Measurements from ENCODE around the gene GPR32.

GPR32 gene

DNA sequence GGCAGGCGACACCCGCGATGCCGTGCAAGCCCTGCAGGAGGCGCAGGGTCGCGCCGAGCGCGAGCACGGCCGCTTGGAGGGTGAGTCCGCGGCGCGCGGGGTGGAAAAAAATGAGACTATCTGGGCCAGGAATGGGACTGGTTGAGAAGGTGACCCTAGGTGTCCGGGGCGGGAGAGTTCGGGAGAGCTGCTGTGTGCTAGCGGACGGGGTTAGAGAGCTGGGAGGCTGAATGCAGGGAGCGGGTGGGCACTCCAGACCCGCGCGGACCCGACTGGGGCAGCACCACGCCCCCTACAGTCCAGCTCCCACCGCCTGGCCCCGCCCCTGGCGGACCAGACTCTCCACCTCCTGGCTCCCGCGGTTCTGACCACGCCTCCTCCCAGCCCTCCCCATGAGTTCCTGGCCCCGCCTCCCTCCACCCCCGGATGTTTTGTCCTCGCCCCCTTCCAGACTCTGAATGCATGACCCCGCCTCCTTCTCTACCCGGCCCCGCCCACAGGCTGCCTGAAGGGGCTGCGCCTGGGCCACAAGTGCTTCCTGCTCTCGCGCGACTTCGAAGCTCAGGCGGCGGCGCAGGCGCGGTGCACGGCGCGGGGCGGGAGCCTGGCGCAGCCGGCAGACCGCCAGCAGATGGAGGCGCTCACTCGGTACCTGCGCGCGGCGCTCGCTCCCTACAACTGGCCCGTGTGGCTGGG lies 45.6 kb upstream of the GPR32 start:
- DNase-seq (ENCODE audit: low read depth): peak; percentile 99
- peak overlapping the region; percentile 74 for H3K4me3 ChIP-seq (ENCODE audit: control insufficient read depth, low read depth, low read length)
- TF ChIP-seq, protein P1, sequence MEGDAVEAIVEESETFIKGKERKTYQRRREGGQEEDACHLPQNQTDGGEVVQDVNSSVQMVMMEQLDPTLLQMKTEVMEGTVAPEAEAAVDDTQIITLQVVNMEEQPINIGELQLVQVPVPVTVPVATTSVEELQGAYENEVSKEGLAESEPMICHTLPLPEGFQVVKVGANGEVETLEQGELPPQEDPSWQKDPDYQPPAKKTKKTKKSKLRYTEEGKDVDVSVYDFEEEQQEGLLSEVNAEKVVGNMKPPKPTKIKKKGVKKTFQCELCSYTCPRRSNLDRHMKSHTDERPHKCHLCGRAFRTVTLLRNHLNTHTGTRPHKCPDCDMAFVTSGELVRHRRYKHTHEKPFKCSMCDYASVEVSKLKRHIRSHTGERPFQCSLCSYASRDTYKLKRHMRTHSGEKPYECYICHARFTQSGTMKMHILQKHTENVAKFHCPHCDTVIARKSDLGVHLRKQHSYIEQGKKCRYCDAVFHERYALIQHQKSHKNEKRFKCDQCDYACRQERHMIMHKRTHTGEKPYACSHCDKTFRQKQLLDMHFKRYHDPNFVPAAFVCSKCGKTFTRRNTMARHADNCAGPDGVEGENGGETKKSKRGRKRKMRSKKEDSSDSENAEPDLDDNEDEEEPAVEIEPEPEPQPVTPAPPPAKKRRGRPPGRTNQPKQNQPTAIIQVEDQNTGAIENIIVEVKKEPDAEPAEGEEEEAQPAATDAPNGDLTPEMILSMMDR (conservative IDR thresholded peaks at IDR 0.05; ENCODE audit: control insufficient read depth, insufficient read depth, low read depth, low read length): peak; percentile 48

DNA sequence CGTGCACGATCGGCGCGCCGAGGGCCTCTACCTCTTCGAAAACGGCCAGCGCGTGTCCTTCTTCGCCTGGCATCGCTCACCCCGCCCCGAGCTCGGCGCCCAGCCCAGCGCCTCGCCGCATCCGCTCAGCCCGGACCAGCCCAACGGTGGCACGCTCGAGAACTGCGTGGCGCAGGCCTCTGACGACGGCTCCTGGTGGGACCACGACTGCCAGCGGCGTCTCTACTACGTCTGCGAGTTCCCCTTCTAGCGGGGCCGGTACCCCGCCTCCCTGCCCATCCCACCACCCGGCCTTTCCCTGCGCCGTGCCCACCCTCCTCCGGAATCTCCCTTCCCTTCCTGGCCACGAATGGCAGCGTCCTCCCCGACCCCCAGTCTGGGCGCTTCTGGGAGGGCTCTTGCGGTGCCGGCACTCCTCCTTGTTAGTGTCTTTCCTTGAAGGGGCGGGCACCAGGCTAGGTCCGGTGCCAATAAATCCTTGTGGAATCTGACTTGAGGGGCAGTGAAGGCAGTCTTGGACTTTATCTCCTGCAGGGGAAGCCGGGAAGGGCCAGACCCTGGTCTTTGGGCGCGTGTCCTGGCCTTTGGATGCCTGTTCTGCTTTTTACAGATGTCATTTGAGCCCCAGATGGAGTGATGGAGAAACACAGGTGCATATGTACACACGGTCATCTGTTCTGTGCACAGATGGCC lies 44.9 kb upstream of the GPR32 start:
- TF ChIP-seq, protein P1 (conservative IDR thresholded peaks at IDR 0.05; ENCODE audit: control insufficient read depth, insufficient read depth, low read depth, low read length): no peak
- no peak for DNase-seq (ENCODE audit: low read depth)

DNA sequence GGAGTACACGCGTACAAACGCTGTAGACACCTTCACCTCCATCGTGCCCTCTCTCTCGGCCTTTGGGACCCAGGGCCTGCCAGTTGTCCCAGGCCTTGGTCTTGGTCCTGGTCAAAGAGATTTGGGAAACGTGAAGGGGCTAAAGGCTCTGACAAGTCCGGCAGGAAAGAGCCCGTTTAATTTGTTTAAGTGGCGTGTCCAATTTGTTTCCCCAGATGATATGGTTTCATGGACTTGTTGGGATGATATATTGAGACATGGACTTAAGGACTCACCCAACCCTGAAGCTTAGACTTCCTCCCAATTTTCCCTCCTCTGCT lies 44.4 kb upstream of the GPR32 start:
- TF ChIP-seq, protein P1 (conservative IDR thresholded peaks at IDR 0.05; ENCODE audit: control insufficient read depth, insufficient read depth, low read depth, low read length): no peak
- no peak for DNase-seq (ENCODE audit: low read depth)
- peak overlapping the region; percentile 60 for H3K4me3 ChIP-seq (ENCODE audit: control insufficient read depth, low read depth, low read length)

More for the DNA sequence above, 44.9 kb upstream of the GPR32 start:
- H3K4me3 ChIP-seq (ENCODE audit: control insufficient read depth, low read depth, low read length): peak overlapping the region; percentile 60

DNA sequence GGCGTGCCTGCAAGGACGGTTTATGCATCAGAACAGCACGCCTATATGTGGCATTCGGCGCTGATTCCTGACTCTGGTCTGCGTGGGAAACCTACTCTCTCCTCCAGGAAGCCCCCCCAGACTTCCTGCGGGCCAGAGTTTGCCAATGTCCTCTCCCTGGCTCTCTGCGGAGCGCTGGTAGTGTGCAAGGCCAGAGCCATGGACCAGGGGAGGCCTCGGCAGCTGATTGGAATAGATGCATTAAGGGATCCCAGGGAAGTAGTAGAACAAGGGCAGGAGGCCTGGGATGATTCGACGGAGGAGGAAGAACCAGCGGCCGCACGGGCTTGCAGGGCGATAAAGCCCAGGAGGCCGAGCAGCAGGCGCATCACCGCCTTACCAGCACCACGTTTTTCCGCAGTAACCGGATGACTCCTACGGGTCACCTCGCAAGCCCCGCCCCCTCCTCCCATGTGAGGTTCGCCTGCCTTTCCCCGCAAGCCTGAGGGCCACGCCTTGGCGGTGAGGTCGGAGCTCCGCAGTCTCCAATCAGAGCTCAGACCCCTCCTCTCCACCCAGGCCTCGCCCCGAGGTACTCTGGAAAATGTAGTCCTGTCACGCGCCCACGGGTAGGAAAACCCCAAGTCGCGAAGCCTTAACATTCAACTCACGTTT lies 42.1 kb upstream of the GPR32 start:
- no peak overlapping the region for H3K4me3 ChIP-seq (ENCODE audit: control insufficient read depth, low read depth, low read length)
- DNase-seq (ENCODE audit: low read depth): peak; percentile 84
- TF ChIP-seq, protein P1 (conservative IDR thresholded peaks at IDR 0.05; ENCODE audit: control insufficient read depth, insufficient read depth, low read depth, low read length): no peak

DNA sequence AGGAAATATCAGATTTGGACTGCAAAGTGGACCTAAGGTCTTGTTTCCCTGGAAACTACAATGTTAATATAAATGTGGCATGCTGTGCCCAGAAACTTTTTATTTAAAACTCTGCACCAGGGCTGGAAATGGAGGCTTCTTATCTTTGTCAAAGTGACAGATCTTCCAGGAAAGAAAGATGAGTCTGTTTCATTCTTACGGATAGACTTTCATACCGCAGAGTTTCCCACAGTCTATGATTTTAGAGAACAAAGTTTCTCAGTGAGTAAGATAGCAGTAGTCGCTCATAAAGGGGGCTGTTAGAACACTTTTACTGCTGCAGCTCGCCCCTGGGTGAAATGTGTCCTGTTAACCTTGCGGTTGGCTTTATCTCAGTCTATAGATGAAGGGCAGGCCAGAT lies 40.4 kb upstream of the GPR32 start:
- H3K4me3 ChIP-seq (ENCODE audit: control insufficient read depth, low read depth, low read length): no peak overlapping the region
- TF ChIP-seq, protein P1 (conservative IDR thresholded peaks at IDR 0.05; ENCODE audit: control insufficient read depth, insufficient read depth, low read depth, low read length): no peak
- DNase-seq (ENCODE audit: low read depth): no peak

DNA sequence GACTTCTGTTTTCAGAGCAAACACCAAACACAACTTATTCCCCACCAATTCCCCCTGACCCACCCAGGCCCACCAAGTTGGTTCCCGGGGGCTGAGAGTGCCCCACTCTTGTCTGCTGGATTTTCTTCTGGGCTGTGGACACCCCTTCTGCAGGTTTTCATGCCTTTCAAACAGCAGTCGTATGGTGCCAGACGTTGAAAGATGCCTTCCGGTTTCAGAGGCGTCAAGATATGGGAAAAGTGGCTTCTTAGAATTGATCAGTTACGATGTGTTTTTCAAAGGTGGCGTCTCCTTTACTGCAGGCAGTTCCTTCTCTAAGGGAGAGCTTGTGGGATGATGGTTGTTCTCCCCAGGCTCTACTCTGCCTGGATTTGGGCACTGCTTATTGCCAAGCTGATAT lies 34.4 kb upstream of the GPR32 start:
- H3K4me3 ChIP-seq (ENCODE audit: control insufficient read depth, low read depth, low read length): no peak overlapping the region
- no peak for DNase-seq (ENCODE audit: low read depth)
- TF ChIP-seq, protein P1 (conservative IDR thresholded peaks at IDR 0.05; ENCODE audit: control insufficient read depth, insufficient read depth, low read depth, low read length): no peak

Measured in fibroblast of mammary gland (primary cell).